TTC549 (cell line): Measurements from ENCODE around the gene SEMA4D.

Source experiments
- FAIRE-seq: peaks from 2 replicates; lab custom pipeline; 2012; peaks lifted over from hg19 to GRCh38; lab: Jason Lieb, UNC

SEMA4D gene

GRCh38 chr9:89313842-89314241 lies 184.1 kb downstream of the SEMA4D start:
- FAIRE-seq, result no peak

- FAIRE-seq, result no peak
Observed at GRCh38 chr9:89312222-89312571, 185.7 kb downstream of the SEMA4D start.

- FAIRE-seq, result no peak
Observed at GRCh38 chr9:89311346-89312221, 186.3 kb downstream of the SEMA4D start.
